A549 (cell line): ENCODE results near the gene ARHGEF1. TPM values are rescaled to one million over a fixed set of nuclear protein-coding genes. Genes with fewer than 3 reads are reported as not detected.

Experiments used
- ATAC-seq, 2 experiments: fragments of 200-7000 bp in 1 of 2; fragments of >200 bp in 1 of 2; cut with Nextera tagmentation in 1 of 2; cut with Tn5 transposase in 1 of 2; 3 replicates each; pipeline versions ENCODE4 v1.8.0 to v1.9.1; 2018 to 2020; ENCODE audit warnings: mild to moderate bottlenecking in 1 of 2, moderate library complexity in 1 of 2
- CTCF ChIA-PET: fragments of 300-600 bp; sonication (Branson Sonifier 250); formaldehyde crosslinking; extraction: SDS; loops from one replicate; lab custom pipeline; 2021; ENCODE audit warnings: antibody characterized with exemption, inconsistent platforms; lab: Yijun Ruan, JAX
- POLR2A ChIA-PET: fragments of 350-600 bp; formaldehyde crosslinking; extraction: SDS; loops from one replicate; lab custom pipeline; 2021; ENCODE audit warnings: antibody characterized with exemption, inconsistent platforms; lab: Yijun Ruan, JAX
- DNase-seq, 2 experiments: peaks; one replicate each; pipeline versions ENCODE4 v3.0.0 to v3.0.0-alpha.2; 2011 to 2016; ENCODE audit warnings: low read depth in 1 of 2, low spot score in 1 of 2
- FAIRE-seq: peaks from 2 replicates; lab custom pipeline; 2011; peaks lifted over from hg19 to GRCh38; lab: Jason Lieb, UNC
- H3K27ac ChIP-seq, 2 experiments: fragments of >200 bp; sonication (Bioruptor Twin); formaldehyde crosslinking; 3 replicates each; pipeline ENCODE4 v1.5.1; 2016 to 2017
- H3K4me1 ChIP-seq: fragments of >200 bp; sonication (Bioruptor Twin); formaldehyde crosslinking; 3 replicates; pipeline ENCODE4 v1.6.1; 2016
- H3K4me2 ChIP-seq: fragments of >200 bp; sonication (Bioruptor Twin); formaldehyde crosslinking; 3 replicates; pipeline ENCODE4 v1.6.1; 2016
- H3K4me3 ChIP-seq: fragments of >200 bp; sonication (Bioruptor Twin); formaldehyde crosslinking; 3 replicates; pipeline ENCODE4 v1.5.1; 2016
- H3K9me3 ChIP-seq: fragments of >200 bp; sonication (Bioruptor Twin); formaldehyde crosslinking; 3 replicates; pipeline ENCODE4 v1.6.1; 2016
- BCL3 ChIP-seq: fragments of >200 bp; sonication (Bioruptor Twin); formaldehyde crosslinking; IDR thresholded peaks from 3 replicates; pipeline ENCODE4 v1.6.1; 2016
- CEBPB ChIP-seq, 2 experiments: fragments of >200 bp in 1 of 2; sonication (Bioruptor Twin) in 1 of 2; formaldehyde crosslinking in 1 of 2; IDR thresholded peaks; 2 replicates each; pipeline ENCODE4 v1.6.1; 2012 to 2016
- CHD2 ChIP-seq: fragments of 150-350 bp; IDR thresholded peaks from 2 replicates; pipeline ENCODE4 v1.6.1; 2014; ENCODE audit warnings: low read length; ENCODE audit not compliant: partially characterized antibody
- EHMT2 ChIP-seq: fragments of 200-600 bp; sonication (generic); IDR thresholded peaks from 2 replicates; pipeline ENCODE4 v1.6.1; 2016; ENCODE audit warnings: antibody characterized with exemption, low read depth, mild to moderate bottlenecking, moderate library complexity
- HDAC2 ChIP-seq: fragments of 200-600 bp; sonication (generic); IDR thresholded peaks from 2 replicates; pipeline ENCODE4 v1.6.1; 2016
- HEYL ChIP-seq: fragments of 250-450 bp; sonication (Bioruptor Pico); IDR thresholded peaks from 2 replicates; pipeline ENCODE4 v1.8.0; 2021; ENCODE audit warnings: mild to moderate bottlenecking, moderate library complexity
- HOXA7 ChIP-seq: fragments of 250-450 bp; sonication (Bioruptor Pico); IDR thresholded peaks from 2 replicates; pipeline ENCODE4 v1.5.0; 2020; ENCODE audit warnings: mild to moderate bottlenecking, moderate library complexity
- JUN ChIP-seq, 2 experiments: fragments of >200 bp; sonication (Bioruptor Twin); formaldehyde crosslinking; IDR thresholded peaks; 2 replicates in 1 of 2; 3 replicates in 1 of 2; pipeline ENCODE4 v1.6.1; 2016 to 2017
- KDM1A ChIP-seq: fragments of 200-600 bp; sonication (generic); IDR thresholded peaks from 2 replicates; pipeline ENCODE4 v1.6.1; 2016; ENCODE audit warnings: low read depth, mild to moderate bottlenecking
- KDM5A ChIP-seq: fragments of 200-600 bp; sonication (generic); IDR thresholded peaks from 2 replicates; pipeline ENCODE4 v1.6.1; 2016; ENCODE audit warnings: antibody characterized with exemption, mild to moderate bottlenecking
- MAFK ChIP-seq: fragments of 450-650 bp; IDR thresholded peaks from 2 replicates; pipeline ENCODE4 v1.6.1; 2014; ENCODE audit not compliant: partially characterized antibody
- MAZ ChIP-seq: fragments of 150-350 bp; IDR thresholded peaks from 2 replicates; pipeline ENCODE4 v1.6.1; 2014; ENCODE audit warnings: antibody characterized with exemption, low read depth, low read length, borderline replicate concordance
- NPAS2 ChIP-seq: fragments of 250-450 bp; sonication (Bioruptor Pico); IDR thresholded peaks from 2 replicates; pipeline ENCODE4 v1.8.0; 2022; ENCODE audit warnings: mild to moderate bottlenecking, moderate library complexity, borderline replicate concordance
- NR3C1 ChIP-seq: fragments of >200 bp; sonication (Bioruptor Twin); formaldehyde crosslinking; IDR thresholded peaks from 3 replicates; pipeline ENCODE4 v1.6.1; 2017
- RCOR1 ChIP-seq: fragments of 150-350 bp; IDR thresholded peaks from 2 replicates; pipeline ENCODE4 v1.6.1; 2014; ENCODE audit warnings: antibody characterized with exemption, low read length, low read depth
- RFX5 ChIP-seq: fragments of 450-650 bp; IDR thresholded peaks from 2 replicates; pipeline ENCODE4 v1.7.1; 2014; ENCODE audit warnings: antibody characterized with exemption, mild to moderate bottlenecking, moderate library complexity
- USF2 ChIP-seq: fragments of 450-650 bp; IDR thresholded peaks from 2 replicates; pipeline ENCODE4 v1.6.1; 2014; ENCODE audit warnings: antibody characterized with exemption
- ZFP36 ChIP-seq: fragments of 450-650 bp; IDR thresholded peaks from 2 replicates; pipeline ENCODE4 v1.6.1; 2014; ENCODE audit warnings: borderline replicate concordance; ENCODE audit not compliant: partially characterized antibody
- ZNF302 ChIP-seq: fragments of 250-450 bp; sonication (Bioruptor Pico); IDR thresholded peaks from 2 replicates; pipeline ENCODE4 v1.9.0; 2021; ENCODE audit warnings: inconsistent platforms, mild to moderate bottlenecking, moderate library complexity
- WGBS: methylation state at CpG from one replicate; pipeline ENCODE4 v1.1.6; 2017; ENCODE audit errors: missing lambda C conversion rate; 5-methylcytosine and 5-hydroxymethylcytosine counted together
- polyA plus RNA-seq, 4 experiments: library from polyadenylated mRNA; depleted of rRNA in 3 of 4; stranded (reverse); fragments of >200 nt; fragmentation: RNase III in 1 of 4; extraction: RNeasy Plus Mini Kit Qiagen cat#74134 plus additional on column Dnase treatment in 1 of 4; gene quantifications; 2 replicates in 3 of 4; 3 replicates in 1 of 4; pipeline ENCODE4 v1.2.3, GENCODE V29; 2011 to 2017
- TF ChIP-seq, protein P1 (sequence below): fragments of 250-450 bp; sonication (Bioruptor Pico); IDR thresholded peaks from 2 replicates; pipeline ENCODE4 v1.5.0; 2020; ENCODE audit warnings: low read depth, mild to moderate bottlenecking, moderate library complexity
- TF ChIP-seq, protein P2 (sequence below): IDR thresholded peaks from 2 replicates; pipeline ENCODE4 v1.6.1; 2012
- TF ChIP-seq, protein P3 (sequence below): fragments of 200-600 bp; sonication (generic); IDR thresholded peaks from 2 replicates; pipeline ENCODE4 v1.6.1; 2016; ENCODE audit warnings: antibody characterized with exemption, mild to moderate bottlenecking, moderate library complexity

ARHGEF1 gene
- polyA plus RNA-seq, 2 of the 4 experiments (the other 2 are of a cell fraction): 38.0 to 84.2 TPM

DNA sequence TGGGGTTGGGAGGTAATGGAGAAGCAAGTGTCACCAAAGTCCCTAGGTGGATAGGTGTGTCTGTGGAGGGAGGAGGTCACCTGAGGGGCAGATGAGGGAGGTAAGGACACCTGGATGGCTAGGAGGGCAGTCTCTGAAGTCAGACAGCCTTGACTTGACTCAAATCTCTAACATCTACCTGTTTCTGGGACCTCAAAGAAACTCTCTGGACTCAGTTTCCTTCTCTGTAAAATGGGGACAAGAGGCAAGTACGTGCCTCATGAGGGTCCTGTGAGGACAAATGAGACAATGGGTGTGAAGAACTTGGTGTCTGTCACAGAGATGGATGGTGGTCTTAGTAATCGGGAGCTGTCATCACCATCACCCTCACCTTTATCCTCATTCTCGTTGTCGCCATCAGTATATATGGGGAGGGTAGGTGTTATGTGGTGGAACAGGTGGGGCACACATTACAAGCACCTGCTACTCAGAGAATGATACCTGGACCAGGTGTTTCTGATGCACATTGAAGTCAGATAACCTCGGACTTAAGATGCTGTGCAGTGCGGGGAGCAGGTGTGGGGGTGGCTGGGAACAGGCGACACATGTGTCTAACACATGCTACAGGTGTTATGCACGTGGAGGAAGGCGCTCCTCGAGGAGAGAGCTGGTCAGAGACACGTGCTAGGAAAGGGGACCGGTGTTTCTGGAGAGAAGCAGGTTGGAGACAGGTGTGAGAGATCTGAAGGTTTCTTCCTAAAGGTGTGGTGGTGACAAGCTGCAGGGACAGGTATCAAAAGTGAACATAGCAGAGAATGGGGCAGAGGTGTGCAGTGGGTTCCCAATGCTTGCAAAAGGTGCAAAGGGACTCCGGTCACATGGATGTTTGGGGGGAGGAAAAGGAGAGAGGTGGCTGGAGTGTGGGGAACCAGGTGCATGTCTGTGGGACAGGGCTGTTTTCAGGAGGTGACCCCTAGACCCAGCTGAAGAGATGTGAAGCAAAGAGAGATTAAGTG is 41.5 kb downstream of the ARHGEF1 start:
- Histone ChIP-seq H3K27ac (no peak overlapping the region), H3K4me1 (peaks cover 13% of the 10 kb centered on the region; the same call in 1 of the 3 replicates), H3K9me3 (no peaks in the 10 kb centered on the region), H3K4me2 (no peak overlapping the region), H3K4me3 (no peak overlapping the region)
- 0 out of 5 replicates have a peak, but pooled peaks of 1 of the 2 experiments have one; percentile 18 for TF ChIP-seq JUN (IDR thresholded peaks at IDR 0.05)
- peak; percentile 75 for TF ChIP-seq KDM1A
- 0 out of 2 replicates have a peak, but pooled peaks have one; percentile 13 for TF ChIP-seq NPAS2
- no peak for TF ChIP-seq EHMT2
- ChIA-PET POLR2A (no interaction called here), CTCF (interaction anchor here (1.0 to 2.6 kb wide), 9 partner anchors 10 to 32 kb away, joined by 3 to 8 read pairs (median 4); no protein-coding TSS in a partner anchor)
- DNase-seq (no peak), ATAC-seq (no peak), FAIRE-seq (no peak)
- 44% methylated on average over 13 of the region's 13 CpGs for WGBS

- H3K9me3 ChIP-seq: no peaks in the 10 kb centered on the region
- H3K4me3 ChIP-seq: no peak overlapping the region
- FAIRE-seq (no peak), ATAC-seq (no peak), DNase-seq (no peak)
- WGBS: 45% methylated on average over 7 of the region's 7 CpGs
- POLR2A ChIA-PET: no interaction called here
- CTCF ChIA-PET: interaction anchor here (1.1 to 2.6 kb wide), 8 partner anchors 9 to 31 kb away, joined by 3 to 8 read pairs (median 6); no protein-coding TSS in a partner anchor
- no peak overlapping the region for H3K27ac ChIP-seq
- no peak for TF ChIP-seq MAZ
- TF ChIP-seq CHD2: no peak
- no peak for TF ChIP-seq HOXA7 (CRISPR knock-in tag)
- no peak for TF ChIP-seq NR3C1
- no peak for TF ChIP-seq RFX5
- TF ChIP-seq, protein P1, sequence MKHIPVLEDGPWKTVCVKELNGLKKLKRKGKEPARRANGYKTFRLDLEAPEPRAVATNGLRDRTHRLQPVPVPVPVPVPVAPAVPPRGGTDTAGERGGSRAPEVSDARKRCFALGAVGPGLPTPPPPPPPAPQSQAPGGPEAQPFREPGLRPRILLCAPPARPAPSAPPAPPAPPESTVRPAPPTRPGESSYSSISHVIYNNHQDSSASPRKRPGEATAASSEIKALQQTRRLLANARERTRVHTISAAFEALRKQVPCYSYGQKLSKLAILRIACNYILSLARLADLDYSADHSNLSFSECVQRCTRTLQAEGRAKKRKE (CRISPR knock-in tag): no peak
- no peak for TF ChIP-seq HDAC2
- no peak for TF ChIP-seq KDM5A
- TF ChIP-seq, protein P2, sequence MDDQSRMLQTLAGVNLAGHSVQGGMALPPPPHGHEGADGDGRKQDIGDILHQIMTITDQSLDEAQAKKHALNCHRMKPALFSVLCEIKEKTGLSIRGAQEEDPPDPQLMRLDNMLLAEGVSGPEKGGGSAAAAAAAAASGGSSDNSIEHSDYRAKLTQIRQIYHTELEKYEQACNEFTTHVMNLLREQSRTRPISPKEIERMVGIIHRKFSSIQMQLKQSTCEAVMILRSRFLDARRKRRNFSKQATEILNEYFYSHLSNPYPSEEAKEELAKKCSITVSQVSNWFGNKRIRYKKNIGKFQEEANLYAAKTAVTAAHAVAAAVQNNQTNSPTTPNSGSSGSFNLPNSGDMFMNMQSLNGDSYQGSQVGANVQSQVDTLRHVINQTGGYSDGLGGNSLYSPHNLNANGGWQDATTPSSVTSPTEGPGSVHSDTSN: no peak
- no peak for TF ChIP-seq BCL3
- TF ChIP-seq RCOR1: no peak
- TF ChIP-seq HEYL (CRISPR knock-in tag): no peak
- TF ChIP-seq USF2: no peak
- no peak for TF ChIP-seq MAFK
- no peak for TF ChIP-seq ZFP36
- TF ChIP-seq CEBPB (IDR thresholded peaks at IDR 0.05): no peak
- TF ChIP-seq ZNF302 (CRISPR knock-in tag): no peak
- TF ChIP-seq, protein P3, sequence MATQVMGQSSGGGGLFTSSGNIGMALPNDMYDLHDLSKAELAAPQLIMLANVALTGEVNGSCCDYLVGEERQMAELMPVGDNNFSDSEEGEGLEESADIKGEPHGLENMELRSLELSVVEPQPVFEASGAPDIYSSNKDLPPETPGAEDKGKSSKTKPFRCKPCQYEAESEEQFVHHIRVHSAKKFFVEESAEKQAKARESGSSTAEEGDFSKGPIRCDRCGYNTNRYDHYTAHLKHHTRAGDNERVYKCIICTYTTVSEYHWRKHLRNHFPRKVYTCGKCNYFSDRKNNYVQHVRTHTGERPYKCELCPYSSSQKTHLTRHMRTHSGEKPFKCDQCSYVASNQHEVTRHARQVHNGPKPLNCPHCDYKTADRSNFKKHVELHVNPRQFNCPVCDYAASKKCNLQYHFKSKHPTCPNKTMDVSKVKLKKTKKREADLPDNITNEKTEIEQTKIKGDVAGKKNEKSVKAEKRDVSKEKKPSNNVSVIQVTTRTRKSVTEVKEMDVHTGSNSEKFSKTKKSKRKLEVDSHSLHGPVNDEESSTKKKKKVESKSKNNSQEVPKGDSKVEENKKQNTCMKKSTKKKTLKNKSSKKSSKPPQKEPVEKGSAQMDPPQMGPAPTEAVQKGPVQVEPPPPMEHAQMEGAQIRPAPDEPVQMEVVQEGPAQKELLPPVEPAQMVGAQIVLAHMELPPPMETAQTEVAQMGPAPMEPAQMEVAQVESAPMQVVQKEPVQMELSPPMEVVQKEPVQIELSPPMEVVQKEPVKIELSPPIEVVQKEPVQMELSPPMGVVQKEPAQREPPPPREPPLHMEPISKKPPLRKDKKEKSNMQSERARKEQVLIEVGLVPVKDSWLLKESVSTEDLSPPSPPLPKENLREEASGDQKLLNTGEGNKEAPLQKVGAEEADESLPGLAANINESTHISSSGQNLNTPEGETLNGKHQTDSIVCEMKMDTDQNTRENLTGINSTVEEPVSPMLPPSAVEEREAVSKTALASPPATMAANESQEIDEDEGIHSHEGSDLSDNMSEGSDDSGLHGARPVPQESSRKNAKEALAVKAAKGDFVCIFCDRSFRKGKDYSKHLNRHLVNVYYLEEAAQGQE: no peak
- no peak overlapping the region for H3K4me2 ChIP-seq
- H3K4me1 ChIP-seq: peaks cover 13% of the 10 kb centered on the region; the same call in 1 of the 3 replicates
Measured at GRCh38 chr19:41925208-41926003, 42.4 kb downstream of the ARHGEF1 start.
